H1 (cell line): ENCODE measurements around the gene TMEM63A. TPM values are rescaled to one million over a fixed set of nuclear protein-coding genes. Genes with fewer than 3 reads are reported as not detected.

ENCODE experiments used
- ATF2 ChIP-seq: IDR thresholded peaks from 2 replicates; pipeline ENCODE4 v1.6.1; 2012; ENCODE audit warnings: low read length, inconsistent platforms
- EGR1 ChIP-seq: IDR thresholded peaks from 2 replicates; pipeline ENCODE4 v1.6.1; 2011; ENCODE audit warnings: low read depth, low read length, borderline replicate concordance
- RAD21 ChIP-seq, 2 experiments: IDR thresholded peaks in 1 of 2; conservative IDR thresholded peaks in 1 of 2; 2 replicates each; pipeline ENCODE4 v1.6.1; 2011; ENCODE audit warnings: low read depth in 2 of 2, low read length in 2 of 2, improper control_type of control experiment in 1 of 2, inconsistent platforms in 1 of 2, mild to moderate bottlenecking in 1 of 2, moderate library complexity in 1 of 2
- RFX5 ChIP-seq: IDR thresholded peaks from 2 replicates; pipeline ENCODE4 v1.6.1; 2011; ENCODE audit warnings: low read depth, low read length, improper control_type of control experiment, borderline replicate concordance
- RXRA ChIP-seq: IDR thresholded peaks from 2 replicates; pipeline ENCODE4 v1.6.1; 2011; ENCODE audit warnings: low read depth, mild to moderate bottlenecking, low read length, moderate library complexity; ENCODE audit not compliant: insufficient read depth
- SAP30 ChIP-seq: fragments of 300-600 bp; sonication (generic); IDR thresholded peaks from 2 replicates; pipeline ENCODE4 v1.7.1; 2012; ENCODE audit warnings: low read length, moderate library complexity, mild to moderate bottlenecking, inconsistent platforms; ENCODE audit not compliant: insufficient read depth, insufficient replicate concordance
- SP1 ChIP-seq: IDR thresholded peaks from 2 replicates; pipeline ENCODE4 v1.6.1; 2011; ENCODE audit warnings: low read depth, low read length
- TEAD4 ChIP-seq: IDR thresholded peaks from 2 replicates; pipeline ENCODE4 v1.6.1; 2012; ENCODE audit warnings: low read depth, low read length, inconsistent platforms, mixed read lengths
- polyA plus RNA-seq, 7 experiments: library from polyadenylated mRNA; depleted of rRNA in 3 of 7; stranded (reverse) in 5 of 7; unstranded in 2 of 7; fragments of >200 nt in 5 of 7; fragments of 200-250 nt in 2 of 7; gene quantifications; 1 replicate in 5 of 7; 2 replicates in 1 of 7; 4 replicates in 1 of 7; pipeline versions ENCODE4 v1.2.1 to v1.2.3, GENCODE V29; 2011 to 2013; ENCODE audit warnings: missing spikeins in 2 of 7, mixed read lengths in 2 of 7
- total RNA-seq: library from RNA; stranded (reverse); fragmentation: NEBNext Ultra II Directional; extraction: Animal tissue kit (Norgen Biotek cat#: 25700); gene quantifications from 2 replicates; pipeline ENCODE4 v1.2.1, GENCODE V29; 2021

TMEM63A gene
- total and polyA plus RNA-seq, 2 of the 8 experiments (the other 6 are each of a cell fraction or from before 2014, with no cell fraction given), result 26.1 to 55.4 TPM

- TF ChIP-seq ATF2 (no peak), RAD21 (IDR thresholded peaks at IDR 0.05 in 1 of 2, conservative IDR thresholded peaks at IDR 0.05 in 1 of 2; ENCODE audit: low read depth in 2 of 2, low read length in 2 of 2) (no peak), SP1 (no peak), SAP30 (no peak), EGR1 (no peak), RFX5 (no peak), RXRA (no peak), TEAD4 (no peak)
Observed at GRCh38 chr1:225812488-225813213, 69.5 kb downstream of the TMEM63A start (continued).
